HG02840 (cell line): Measurements from ENCODE around the gene CGNL1.

Experiments
- ATAC-seq: cut with Tn5 transposase; IDR thresholded peaks from one replicate; pipeline ENCODE4 v1.9.1; 2021; ENCODE audit warnings: mild to moderate bottlenecking, moderate library complexity, moderate number of reproducible peaks; ENCODE audit not compliant: unreplicated experiment, low FRiP score

CGNL1 gene

GRCh38 chr15:57445872-57446271 lies 69.6 kb downstream of the CGNL1 start:
- ATAC-seq = no peak

DNA sequence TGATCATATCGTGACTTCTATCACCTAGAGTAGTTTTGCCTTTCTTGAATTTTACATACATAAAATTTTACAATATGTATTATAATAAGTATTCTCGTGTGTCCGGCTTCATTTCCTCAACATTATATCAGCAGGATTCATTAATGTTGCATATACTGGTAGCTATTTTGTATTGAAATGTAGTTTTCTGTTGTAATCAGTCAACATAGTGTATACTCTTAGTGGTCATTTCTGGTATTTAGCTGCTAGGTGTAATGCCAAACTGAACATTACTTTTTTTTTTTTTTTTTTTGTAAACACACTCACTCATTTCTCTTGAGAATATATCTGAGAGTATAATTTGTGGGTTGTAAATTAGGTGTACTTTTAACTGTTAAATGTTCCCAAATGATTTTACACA lies 70.1 kb downstream of the CGNL1 start:
- ATAC-seq = no peak

GRCh38 chr15:57451555-57451954 lies 75.2 kb downstream of the CGNL1 start:
- no peak for ATAC-seq

DNA sequence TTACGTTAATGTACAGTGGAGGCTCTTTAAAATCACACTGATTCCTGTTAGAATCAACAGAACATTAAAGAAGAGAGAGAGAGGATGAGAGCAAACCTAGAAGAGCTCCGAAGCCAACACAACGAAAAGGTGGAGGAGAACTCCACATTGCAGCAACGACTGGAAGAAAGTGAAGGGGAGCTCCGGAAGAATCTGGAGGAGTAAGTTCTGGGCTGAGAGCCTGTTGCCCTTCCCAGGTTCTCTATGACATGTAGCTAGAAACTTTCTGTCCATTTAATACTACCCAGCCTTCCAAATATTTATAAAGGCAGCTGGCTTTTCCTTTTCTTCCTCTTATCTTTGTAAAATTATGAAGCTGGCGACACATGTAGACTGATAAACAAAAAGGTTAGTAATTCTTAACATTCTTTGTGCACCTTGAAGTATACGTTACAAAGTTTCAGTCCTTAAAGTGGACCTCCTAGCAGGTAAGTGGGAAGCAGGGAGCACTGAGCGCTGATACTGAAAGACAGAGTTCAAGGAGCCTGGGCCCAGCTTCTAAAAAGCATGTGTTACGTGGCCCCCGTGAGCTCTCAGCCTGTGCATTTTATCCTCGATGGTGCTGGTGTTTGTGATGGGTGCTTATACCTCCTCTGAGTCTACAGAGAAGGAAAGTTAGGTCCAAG lies 75.9 kb downstream of the CGNL1 start:
- no peak for ATAC-seq

DNA sequence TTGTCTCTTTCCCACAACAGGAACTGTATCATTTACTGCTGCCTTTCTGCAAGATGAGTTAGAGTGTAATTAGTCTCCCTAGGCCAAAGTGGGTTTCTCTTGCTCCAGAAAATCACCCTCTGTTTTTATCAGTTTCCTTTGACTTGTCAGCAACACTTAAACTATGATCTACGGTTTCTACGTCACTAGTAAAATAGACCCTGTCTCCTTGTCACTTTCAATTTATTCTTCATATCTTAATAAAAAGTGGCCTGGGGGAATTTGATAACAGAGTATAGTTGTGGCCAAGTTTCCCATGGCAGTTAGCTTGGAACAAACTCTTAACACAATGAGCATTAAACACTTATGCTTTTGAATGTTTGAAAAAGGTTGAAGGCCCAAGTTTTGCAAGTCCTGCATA lies 79.6 kb downstream of the CGNL1 start:
- ATAC-seq = no peak

- no peak for ATAC-seq
Observed at GRCh38 chr15:57456559-57456958, 80.3 kb downstream of the CGNL1 start.

DNA sequence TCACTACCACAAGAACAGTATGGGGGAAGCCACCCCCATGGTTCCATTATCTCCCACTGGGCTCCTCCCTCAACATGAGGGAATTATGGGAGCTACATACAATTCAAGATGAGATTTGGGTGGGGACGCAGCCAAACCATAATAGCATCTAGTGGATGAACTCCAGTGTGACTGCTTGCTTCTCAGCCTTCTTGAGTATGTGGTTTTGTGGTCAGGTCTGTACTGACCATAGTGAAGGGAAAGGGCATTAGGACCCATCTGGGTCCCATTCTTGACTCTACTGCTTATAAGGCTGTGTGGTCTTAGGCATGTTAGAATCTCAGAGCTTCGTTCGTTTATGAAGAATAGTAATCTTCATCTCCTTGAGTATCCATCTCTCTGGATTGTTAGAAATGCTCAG lies 81.4 kb downstream of the CGNL1 start:
- no peak for ATAC-seq

GRCh38 chr15:57458356-57458781 lies 82.1 kb downstream of the CGNL1 start:
- ATAC-seq = no peak

DNA sequence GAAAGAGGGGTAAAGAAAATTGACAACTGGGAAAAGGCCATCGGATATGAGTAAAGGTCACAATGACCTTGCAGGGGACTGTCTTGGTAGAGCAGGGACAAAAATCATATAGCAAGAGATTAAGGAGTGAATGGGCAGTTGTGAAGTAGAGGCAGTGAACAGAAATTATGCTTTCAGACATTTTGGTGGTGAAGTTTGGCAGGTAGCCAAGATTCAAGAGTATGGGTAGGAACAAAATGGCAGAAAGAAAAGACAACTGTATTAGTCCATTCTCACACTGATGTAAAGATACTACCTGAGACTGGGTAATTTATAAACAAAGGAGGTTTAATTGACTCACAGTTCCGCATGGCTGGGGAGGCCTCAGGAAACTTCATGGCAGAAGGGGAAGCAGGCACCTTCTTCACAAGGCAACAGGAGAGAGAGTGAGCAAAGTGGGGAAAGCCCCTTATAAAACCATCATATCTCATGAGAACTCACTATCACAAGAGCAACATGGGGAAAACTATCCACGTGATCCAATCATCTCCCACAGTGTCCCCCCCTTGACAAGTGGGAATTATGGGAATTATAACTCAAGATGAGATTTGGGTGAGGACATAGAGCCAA lies 84.0 kb downstream of the CGNL1 start:
- no peak for ATAC-seq

DNA sequence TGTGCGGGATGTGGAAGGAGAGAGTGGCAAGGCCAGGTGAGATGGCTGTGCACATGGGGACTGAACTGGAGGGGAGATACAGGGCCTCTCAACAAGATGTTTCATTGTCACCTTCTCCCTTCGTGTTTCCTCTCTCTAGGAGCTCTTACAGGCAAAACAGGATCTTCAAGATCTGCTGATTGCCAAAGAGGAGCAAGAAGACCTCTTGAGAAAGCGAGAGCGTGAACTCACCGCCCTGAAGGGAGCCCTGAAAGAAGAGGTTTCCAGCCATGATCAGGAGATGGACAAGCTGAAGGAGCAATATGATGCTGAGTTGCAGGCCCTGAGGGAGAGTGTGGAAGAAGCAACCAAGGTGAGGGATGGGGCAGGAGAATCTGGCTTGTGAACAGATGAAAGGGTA lies 85.2 kb downstream of the CGNL1 start:
- ATAC-seq = no peak

GRCh38 chr15:57462381-57462780 lies 86.1 kb downstream of the CGNL1 start:
- ATAC-seq = no peak

DNA sequence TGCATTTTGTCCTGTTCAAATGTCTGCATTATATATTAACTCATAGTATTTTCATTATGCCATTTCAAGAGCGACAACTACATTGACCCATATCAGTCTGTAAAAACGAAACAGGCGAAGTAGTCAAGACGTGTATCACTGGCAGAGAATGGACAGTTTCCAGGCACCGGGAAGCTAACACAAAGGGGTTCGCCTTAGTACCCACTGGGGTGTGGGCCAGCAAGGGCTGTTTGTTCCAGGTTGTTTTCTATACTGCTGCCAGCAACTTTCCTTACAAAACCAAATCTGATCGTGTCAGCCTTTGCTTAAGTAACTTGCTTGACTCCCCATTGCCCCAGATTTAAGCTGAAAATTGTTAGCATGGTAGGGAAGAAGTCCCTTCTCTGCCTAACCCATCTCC lies 87.1 kb downstream of the CGNL1 start:
- ATAC-seq = no peak

DNA sequence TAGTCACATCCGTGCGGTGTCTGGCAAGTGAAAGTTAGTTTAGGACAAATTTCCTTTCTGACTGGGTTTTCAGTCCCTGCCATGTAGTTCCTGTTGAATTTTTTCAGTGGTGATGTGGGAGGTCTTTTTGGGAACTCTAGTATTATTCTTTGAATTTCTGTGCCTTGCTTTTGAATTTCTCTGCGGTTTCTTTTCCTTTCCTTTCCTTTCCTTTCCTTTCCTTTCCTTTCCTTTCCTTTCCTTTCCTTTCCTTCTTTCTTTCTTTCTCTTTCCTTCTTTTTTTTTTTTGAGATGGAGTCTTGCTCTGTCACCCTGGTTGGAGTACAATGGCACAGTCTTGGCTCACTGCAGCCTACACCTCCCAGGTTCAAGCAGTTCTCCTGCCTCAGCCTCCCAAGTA lies 88.2 kb downstream of the CGNL1 start:
- ATAC-seq = no peak

DNA sequence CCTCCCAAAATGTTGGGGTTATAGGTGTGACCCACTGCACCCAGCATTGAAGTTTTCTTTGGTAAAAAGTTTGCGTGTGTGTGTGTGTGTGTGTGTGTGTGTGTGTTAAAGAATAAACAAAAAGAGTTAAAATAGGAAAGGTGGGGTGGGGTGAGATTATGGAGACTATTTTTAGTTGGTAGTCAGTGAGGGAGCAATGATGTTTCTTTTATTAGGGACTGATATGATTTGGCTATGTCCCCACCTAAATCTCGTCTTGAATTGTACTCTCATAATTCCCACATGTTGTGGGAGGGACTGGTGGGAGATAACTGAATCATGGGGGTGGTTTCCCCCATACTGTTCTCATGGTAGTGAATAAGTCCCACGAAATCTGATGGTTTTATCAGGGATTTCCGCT lies 92.2 kb downstream of the CGNL1 start:
- ATAC-seq = no peak

DNA sequence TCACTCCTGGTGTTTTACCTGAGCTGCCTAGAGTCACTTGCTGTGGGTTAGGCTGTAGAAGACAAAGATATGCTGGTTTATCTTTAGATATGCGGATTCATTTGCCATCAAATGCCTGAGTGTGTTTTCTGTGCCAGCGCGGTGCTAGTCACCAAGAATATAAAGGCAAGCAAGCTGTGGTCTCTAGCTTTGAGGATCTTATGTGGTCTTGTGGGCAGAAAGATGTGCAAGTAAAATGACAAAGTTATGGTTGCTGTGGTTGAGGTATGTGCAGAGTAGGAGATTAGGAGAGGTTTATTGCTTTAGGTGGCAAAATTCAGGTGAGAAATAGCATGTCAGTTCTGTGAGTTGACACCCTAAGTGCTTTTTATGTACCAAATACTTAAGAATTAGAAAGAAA lies 94.2 kb downstream of the CGNL1 start:
- ATAC-seq = no peak

- ATAC-seq = no peak
Observed at GRCh38 chr15:57472861-57473260, 96.6 kb downstream of the CGNL1 start.

GRCh38 chr15:57476533-57476975 lies 100.2 kb downstream of the CGNL1 start:
- ATAC-seq = no peak

GRCh38 chr15:57477736-57478522 lies 101.6 kb downstream of the CGNL1 start:
- no peak for ATAC-seq

DNA sequence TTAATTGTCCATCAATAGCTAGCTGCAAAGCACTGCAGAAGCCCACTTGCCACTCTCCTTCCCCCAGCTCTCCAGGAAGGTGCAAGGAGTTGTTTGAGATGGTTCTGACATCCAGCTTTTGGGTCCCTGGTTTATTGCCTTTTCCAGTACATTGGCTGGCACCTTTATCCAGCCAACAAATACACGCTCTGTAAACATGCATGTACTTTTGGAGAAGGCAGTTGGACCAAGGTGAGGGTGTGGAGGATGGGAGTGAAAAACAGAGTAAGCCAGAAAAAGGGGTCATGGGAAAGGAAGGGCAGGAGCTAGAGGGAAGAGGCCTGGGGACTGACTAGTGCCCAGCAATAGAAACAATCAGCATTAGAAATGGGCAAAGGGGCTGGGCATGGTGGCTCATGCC lies 102.7 kb downstream of the CGNL1 start:
- no peak for ATAC-seq

- ATAC-seq = no peak
Observed at GRCh38 chr15:57481038-57481705, 104.9 kb downstream of the CGNL1 start.

DNA sequence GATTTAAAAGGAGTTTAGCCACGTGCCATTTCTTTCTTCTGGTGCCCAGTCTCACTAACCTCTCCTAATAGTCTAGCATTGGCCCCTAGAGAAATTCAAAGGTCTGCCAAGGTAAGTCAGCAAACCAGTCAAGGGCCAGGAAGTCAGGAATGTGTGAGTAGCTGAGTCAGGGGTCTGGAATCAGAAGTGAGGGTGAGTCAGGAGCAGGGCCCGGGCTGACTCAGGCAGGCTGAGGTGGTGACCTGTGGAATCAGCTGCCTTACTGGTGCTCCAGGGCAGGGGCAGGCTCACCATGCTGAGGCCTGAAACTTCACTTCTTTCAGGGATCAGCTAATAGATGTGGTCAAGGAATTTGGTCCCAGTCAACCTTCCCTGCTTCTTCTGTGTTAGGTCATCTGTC lies 109.6 kb downstream of the CGNL1 start:
- no peak for ATAC-seq
